Thyroid gland (tissue), 4 donors: ENCODE data around the gene SEL1L2. TPM values are rescaled to one million over a fixed set of nuclear protein-coding genes. Genes with fewer than 3 reads are reported as not detected.

Experiments used
- DNase-seq, 2 donors: peaks; one replicate each; pipeline ENCODE4 v3.0.0-alpha.2; 2019
- H3K27ac ChIP-seq, 3 donors: fragments of 200-600 bp; sonication (generic); 1 replicate in 2 of 3; 2 replicates in 1 of 3; pipeline ENCODE4 v1.5.1; 2016 to 2019; ENCODE audit warnings: mild to moderate bottlenecking in 1 of 3, moderate library complexity in 1 of 3
- H3K27me3 ChIP-seq: fragments of 200-600 bp; sonication (generic); one replicate; pipeline ENCODE4 v1.5.1; 2019
- H3K36me3 ChIP-seq, 2 donors: fragments of 200-600 bp; sonication (generic); one replicate each; pipeline ENCODE4 v1.5.1; 2016 to 2019
- H3K4me1 ChIP-seq, 2 donors: fragments of 200-600 bp; sonication (generic); one replicate each; pipeline ENCODE4 v1.5.1; 2017 to 2019
- H3K4me3 ChIP-seq, 3 donors: fragments of 200-600 bp; sonication (generic); replicated peaks in 1 of 3; 1 replicate in 2 of 3; 2 replicates in 1 of 3; pipeline ENCODE4 v1.5.1; 2016; ENCODE audit warnings: mild to moderate bottlenecking in 1 of 3
- H3K9me3 ChIP-seq: fragments of 200-600 bp; sonication (generic); one replicate; pipeline ENCODE4 v1.5.1; 2017
- POLR2A ChIP-seq, 2 donors: fragments of 450-650 bp; IDR thresholded peaks; one replicate each; pipeline ENCODE4 v1.6.1; 2017; ENCODE audit warnings: antibody characterized with exemption in 2 of 2, mild to moderate bottlenecking in 2 of 2, moderate library complexity in 1 of 2
- WGBS, 2 donors: methylation state at CpG; one replicate each; pipeline ENCODE4 v1.1.5; 2017; 5-methylcytosine and 5-hydroxymethylcytosine counted together
- intact Hi-C: fragments of 100-400 bp; cut with DNase I; formaldehyde crosslinking; loops from one replicate; pipeline ENCODE4 v1.15.1; 2023
- total RNA-seq, 4 donors: library from RNA; depleted of rRNA; stranded (reverse); fragments of >200 nt; gene quantifications; one replicate each; pipeline ENCODE4 v1.2.3, GENCODE V29; 2016
- TF ChIP-seq, protein P1 (sequence below), 6 experiments: fragments of 200-600 bp in 3 of 6; fragments of 450-650 bp in 3 of 6; sonication (generic) in 3 of 6; IDR thresholded peaks; one replicate each; pipeline ENCODE4 v1.5.1; 2016 to 2019; ENCODE audit warnings: antibody characterized with exemption in 6 of 6, mild to moderate bottlenecking in 2 of 6, inconsistent platforms in 1 of 6, moderate library complexity in 1 of 6

The SEL1L2 gene
- total RNA-seq, 4 donors from 2014 or later: not detected

DNA sequence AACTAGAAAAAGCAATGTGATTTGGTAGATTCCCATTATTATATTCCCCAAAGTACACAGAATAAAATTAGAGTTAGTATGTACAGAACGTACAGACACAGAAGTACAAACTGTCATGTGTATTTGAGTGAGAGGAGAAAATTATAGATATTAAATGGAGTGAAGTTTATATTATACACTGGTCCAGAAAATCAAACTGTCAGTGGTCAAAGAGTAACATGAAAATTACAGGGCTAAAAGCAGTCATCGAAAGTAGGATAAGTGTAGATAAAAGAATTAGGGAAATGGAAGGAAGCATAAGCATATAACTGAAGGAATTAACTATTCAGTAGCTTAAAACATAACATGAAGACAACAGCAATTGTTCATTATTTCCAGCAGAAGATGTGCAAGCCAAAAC is 30.3 kb downstream of the SEL1L2 start:
- H3K36me3 ChIP-seq: no peaks in the 10 kb centered on the region
- intact Hi-C loops: no loop called here
- 77 to 86% methylated on average over 2 of the region's 2 CpGs for WGBS, 2 donors
- TF ChIP-seq, protein P1, sequence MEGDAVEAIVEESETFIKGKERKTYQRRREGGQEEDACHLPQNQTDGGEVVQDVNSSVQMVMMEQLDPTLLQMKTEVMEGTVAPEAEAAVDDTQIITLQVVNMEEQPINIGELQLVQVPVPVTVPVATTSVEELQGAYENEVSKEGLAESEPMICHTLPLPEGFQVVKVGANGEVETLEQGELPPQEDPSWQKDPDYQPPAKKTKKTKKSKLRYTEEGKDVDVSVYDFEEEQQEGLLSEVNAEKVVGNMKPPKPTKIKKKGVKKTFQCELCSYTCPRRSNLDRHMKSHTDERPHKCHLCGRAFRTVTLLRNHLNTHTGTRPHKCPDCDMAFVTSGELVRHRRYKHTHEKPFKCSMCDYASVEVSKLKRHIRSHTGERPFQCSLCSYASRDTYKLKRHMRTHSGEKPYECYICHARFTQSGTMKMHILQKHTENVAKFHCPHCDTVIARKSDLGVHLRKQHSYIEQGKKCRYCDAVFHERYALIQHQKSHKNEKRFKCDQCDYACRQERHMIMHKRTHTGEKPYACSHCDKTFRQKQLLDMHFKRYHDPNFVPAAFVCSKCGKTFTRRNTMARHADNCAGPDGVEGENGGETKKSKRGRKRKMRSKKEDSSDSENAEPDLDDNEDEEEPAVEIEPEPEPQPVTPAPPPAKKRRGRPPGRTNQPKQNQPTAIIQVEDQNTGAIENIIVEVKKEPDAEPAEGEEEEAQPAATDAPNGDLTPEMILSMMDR (IDR thresholded peaks at IDR 0.05): no peak
- TF ChIP-seq POLR2A (IDR thresholded peaks at IDR 0.05): no peak
- no peak overlapping the region for H3K4me3 ChIP-seq
- no peaks in the 10 kb centered on the region for H3K9me3 ChIP-seq
- H3K4me1 ChIP-seq: no peaks in the 10 kb centered on the region
- H3K27ac ChIP-seq: no peak overlapping the region
- no peak for DNase-seq
- H3K27me3 ChIP-seq: no peaks in the 10 kb centered on the region

DNA sequence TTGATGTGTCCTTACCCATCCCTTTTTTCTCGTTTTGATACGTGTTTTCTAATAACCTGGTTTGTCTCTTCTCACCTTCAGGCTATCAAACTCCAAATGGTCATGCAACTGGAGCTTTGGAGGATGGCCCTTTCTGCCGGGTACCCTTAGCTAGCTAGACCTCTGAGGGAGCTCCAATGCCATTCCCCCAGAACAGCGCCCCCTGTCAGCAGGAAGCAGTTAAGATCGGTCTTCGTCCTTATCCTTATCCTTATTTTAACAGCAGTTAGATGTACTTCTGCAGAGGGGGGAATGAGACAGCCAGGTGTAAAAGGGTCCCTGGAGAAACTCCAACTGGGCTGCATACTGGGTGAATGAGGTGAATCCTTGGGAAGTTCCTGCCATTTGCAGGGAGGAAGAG is 37.2 kb downstream of the SEL1L2 start:
- intact Hi-C loops: no loop called here

DNA sequence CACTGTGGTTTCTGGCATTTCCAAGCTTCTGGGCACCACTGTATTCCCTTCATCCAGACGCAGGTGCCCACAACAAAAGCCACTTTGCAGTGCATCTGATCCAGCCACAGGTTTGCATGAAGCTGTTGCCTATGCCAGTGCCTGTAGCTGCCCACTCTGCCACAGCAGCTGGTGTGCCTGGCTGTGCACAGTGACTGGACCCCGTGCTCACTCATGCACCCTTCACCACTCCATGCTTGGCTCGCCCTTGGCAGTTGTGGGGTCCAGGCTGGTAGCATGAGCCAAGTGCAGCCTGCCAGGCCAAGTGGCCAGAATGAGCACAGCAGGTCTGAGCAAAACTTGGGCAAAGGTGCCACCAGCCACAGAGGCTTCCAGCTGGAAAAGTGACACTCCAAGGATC is 42.7 kb downstream of the SEL1L2 start:
- 77 to 92% methylated on average over 1 to 2 of the region's 3 CpGs for WGBS, 2 donors
- intact Hi-C loops: no loop called here
- TF ChIP-seq, protein P1 (IDR thresholded peaks at IDR 0.05): no peak
- TF ChIP-seq POLR2A (IDR thresholded peaks at IDR 0.05): no peak
- H3K36me3 ChIP-seq: no peaks in the 10 kb centered on the region
- no peak overlapping the region for H3K27ac ChIP-seq
- no peaks in the 10 kb centered on the region for H3K27me3 ChIP-seq
- H3K4me1 ChIP-seq: no peaks in the 10 kb centered on the region
- no peak overlapping the region for H3K4me3 ChIP-seq
- no peak for DNase-seq
- H3K9me3 ChIP-seq: no peaks in the 10 kb centered on the region

More for the DNA sequence above, 37.2 kb downstream of the SEL1L2 start:
- Histone ChIP-seq H3K27ac (no peak overlapping the region), H3K4me3 (no peak overlapping the region), H3K27me3 (no peaks in the 10 kb centered on the region), H3K36me3 (no peaks in the 10 kb centered on the region), H3K4me1 (no peaks in the 10 kb centered on the region), H3K9me3 (no peaks in the 10 kb centered on the region)
- DNase-seq: no peak
- TF ChIP-seq, protein P1 (IDR thresholded peaks at IDR 0.05): no peak
- no peak for TF ChIP-seq POLR2A (IDR thresholded peaks at IDR 0.05)
- WGBS, 2 donors: 64 to 66% methylated on average over 6 of the region's 6 CpGs

DNA sequence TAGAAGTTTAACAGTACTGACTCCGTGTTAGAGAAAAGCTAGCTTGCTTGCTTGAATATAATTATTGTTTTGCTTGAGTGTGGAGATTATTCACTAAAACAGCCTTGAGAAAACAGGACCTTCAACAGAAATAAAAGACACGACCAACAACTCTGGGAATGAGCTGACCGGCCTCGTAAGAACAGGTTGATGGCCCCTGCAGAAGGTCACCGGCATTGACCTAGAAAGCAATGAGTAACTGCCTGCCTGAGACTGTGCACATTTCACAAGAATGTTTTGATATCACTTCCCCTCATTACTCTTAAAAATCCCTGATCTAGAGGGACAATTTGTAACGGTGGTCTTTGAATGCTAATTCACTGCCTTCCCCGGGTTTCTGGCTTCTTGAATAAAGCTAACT is 49.4 kb downstream of the SEL1L2 start:
- DNase-seq: no peak
- 70 to 80% methylated on average over 7 of the region's 7 CpGs for WGBS, 2 donors
- Histone ChIP-seq H3K4me1 (no peaks in the 10 kb centered on the region), H3K36me3 (no peaks in the 10 kb centered on the region), H3K27ac (no peak overlapping the region), H3K27me3 (no peaks in the 10 kb centered on the region), H3K4me3 (no peak overlapping the region), H3K9me3 (no peaks in the 10 kb centered on the region)
- no peak for TF ChIP-seq POLR2A (IDR thresholded peaks at IDR 0.05)
- TF ChIP-seq, protein P1 (IDR thresholded peaks at IDR 0.05): no peak
- intact Hi-C loops: no loop called here

DNA sequence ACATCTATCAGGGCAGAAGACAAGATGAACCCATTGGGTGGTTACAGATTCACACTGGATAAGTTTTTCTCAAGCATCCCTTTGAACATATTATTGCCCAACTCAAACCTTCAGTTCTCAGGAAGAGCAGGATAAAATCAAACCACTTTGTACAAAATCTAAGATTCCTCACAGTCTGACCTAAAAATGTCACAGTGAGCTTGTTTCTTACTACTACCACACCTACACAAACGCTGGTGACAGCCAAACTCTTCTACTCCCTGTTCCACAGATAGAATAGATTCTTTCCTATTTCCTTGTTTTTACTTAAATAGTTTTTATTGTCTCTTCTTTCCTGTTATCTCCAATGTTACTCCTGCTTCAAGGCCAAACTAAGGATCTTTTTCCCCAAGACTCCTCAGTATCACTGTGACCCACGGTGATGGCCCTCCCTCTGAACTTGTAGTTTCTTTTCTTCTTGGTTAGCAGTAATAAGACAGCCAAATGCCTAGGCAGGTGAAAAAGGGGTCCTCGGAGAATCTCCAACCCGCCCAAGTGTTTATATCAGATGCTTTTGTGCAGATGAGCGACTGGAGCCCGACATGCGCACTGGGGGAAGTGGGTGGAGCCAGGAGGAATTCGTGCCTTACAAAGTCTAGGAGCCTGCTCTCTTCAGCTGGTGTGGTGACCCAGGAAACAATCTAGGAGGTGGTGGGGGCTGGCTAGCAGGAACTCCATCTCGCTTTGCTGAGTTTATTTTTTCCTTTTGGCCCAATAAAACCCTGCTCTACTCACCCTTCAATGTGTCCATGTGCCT is 53.4 kb downstream of the SEL1L2 start:
- Histone ChIP-seq H3K9me3 (no peaks in the 10 kb centered on the region), H3K36me3 (no peaks in the 10 kb centered on the region), H3K4me1 (no peaks in the 10 kb centered on the region), H3K4me3 (no peak overlapping the region), H3K27me3 (no peaks in the 10 kb centered on the region), H3K27ac (no peak overlapping the region)
- TF ChIP-seq, protein P1 (IDR thresholded peaks at IDR 0.05): no peak
- TF ChIP-seq POLR2A (IDR thresholded peaks at IDR 0.05): no peak
- 84 to 85% methylated on average over 9 of the region's 9 CpGs for WGBS, 2 donors
- no peak for DNase-seq
- intact Hi-C loops: no loop called here
